Activated CD8-positive, alpha-beta T cell treated with anti-CD3 and anti-CD28 coated beads for 36 hours (primary cell): ENCODE measurements around the gene ST8SIA6. TPM values are rescaled to one million over a fixed set of nuclear protein-coding genes. Genes with fewer than 3 reads are reported as not detected.

Source experiments
- ATAC-seq: fragments of 200-7000 bp; cut with Tn5 transposase; one replicate; pipeline ENCODE4 v1.10.0; 2021; ENCODE audit warnings: mild to moderate bottlenecking, moderate library complexity
- CTCF ChIA-PET: fragments of 350-600 bp; sonication (Branson Sonifier 250); formaldehyde crosslinking; loops from one replicate; lab custom pipeline; 2021; ENCODE audit warnings: antibody characterized with exemption; lab: Charles Lee
- POLR2A ChIA-PET: fragments of 350-600 bp; sonication (Branson Sonifier 250); formaldehyde crosslinking; loops from one replicate; lab custom pipeline; 2021; ENCODE audit warnings: antibody characterized with exemption; lab: Charles Lee
- DNase-seq: peaks from one replicate; pipeline ENCODE4 v3.0.0-alpha.2; 2020
- H3K27ac Mint-ChIP-seq: one replicate; pipeline ENCODE4 v1.8.0; 2021; ENCODE audit warnings: mild to moderate bottlenecking, mixed read lengths
- H3K27me3 Mint-ChIP-seq: one replicate; pipeline ENCODE4 v1.8.0; 2021; ENCODE audit warnings: mixed read lengths
- H3K36me3 Mint-ChIP-seq: one replicate; pipeline ENCODE4 v1.8.0; 2021; ENCODE audit warnings: low read depth, mixed read lengths
- H3K4me1 Mint-ChIP-seq: one replicate; pipeline ENCODE4 v1.8.0; 2021; ENCODE audit warnings: low read depth, mixed read lengths
- H3K4me3 Mint-ChIP-seq: one replicate; pipeline ENCODE4 v1.8.0; 2021; ENCODE audit warnings: mild to moderate bottlenecking, moderate library complexity, mixed read lengths
- H3K9me3 Mint-ChIP-seq: one replicate; pipeline ENCODE4 v1.8.0; 2021; ENCODE audit warnings: mixed read lengths
- intact Hi-C: fragments of 100-400 bp; cut with micrococcal nuclease; formaldehyde crosslinking; loops from one replicate; pipeline ENCODE4 v1.10.0; 2022
- total RNA-seq, 2 experiments: library from RNA; stranded (reverse); gene quantifications; one replicate each; pipeline ENCODE4 v1.2.3, GENCODE V29; 2021
- TF ChIP-seq, protein P1 (sequence below): fragments of 200-600 bp; IDR thresholded peaks from one replicate; pipeline ENCODE4 v1.8.0; 2022; ENCODE audit warnings: antibody characterized with exemption, mild to moderate bottlenecking

Gene ST8SIA6
- total RNA-seq, 2 experiments from 2014 or later: not detected

DNA sequence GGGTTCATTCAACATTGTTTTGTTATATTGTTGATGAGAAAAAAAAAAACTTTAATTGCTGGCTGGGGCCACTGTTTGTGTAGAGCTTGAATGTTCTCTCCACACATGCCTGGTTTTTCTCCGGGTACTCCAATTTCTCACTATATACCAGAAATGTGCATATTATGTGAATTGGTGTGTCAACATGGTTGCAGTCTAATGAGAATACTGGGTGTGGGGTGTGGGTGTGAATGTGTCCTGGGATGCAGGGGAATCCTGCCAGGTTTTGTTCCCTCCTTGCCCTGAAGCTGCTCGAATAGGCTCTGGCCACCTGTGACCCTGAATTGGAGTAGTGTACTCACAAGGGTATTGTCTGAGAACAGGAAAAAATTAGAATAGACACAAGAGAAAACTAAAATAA lies 145.0 kb downstream of the ST8SIA6 start:
- Mint-ChIP-seq H3K27ac (no peak overlapping the region), H3K4me1 (no peaks in the 10 kb centered on the region), H3K27me3 (peaks cover 19% of the 10 kb centered on the region), H3K36me3 (no peaks in the 10 kb centered on the region), H3K9me3 (no peaks in the 10 kb centered on the region), H3K4me3 (no peak overlapping the region)
- TF ChIP-seq, protein P1, sequence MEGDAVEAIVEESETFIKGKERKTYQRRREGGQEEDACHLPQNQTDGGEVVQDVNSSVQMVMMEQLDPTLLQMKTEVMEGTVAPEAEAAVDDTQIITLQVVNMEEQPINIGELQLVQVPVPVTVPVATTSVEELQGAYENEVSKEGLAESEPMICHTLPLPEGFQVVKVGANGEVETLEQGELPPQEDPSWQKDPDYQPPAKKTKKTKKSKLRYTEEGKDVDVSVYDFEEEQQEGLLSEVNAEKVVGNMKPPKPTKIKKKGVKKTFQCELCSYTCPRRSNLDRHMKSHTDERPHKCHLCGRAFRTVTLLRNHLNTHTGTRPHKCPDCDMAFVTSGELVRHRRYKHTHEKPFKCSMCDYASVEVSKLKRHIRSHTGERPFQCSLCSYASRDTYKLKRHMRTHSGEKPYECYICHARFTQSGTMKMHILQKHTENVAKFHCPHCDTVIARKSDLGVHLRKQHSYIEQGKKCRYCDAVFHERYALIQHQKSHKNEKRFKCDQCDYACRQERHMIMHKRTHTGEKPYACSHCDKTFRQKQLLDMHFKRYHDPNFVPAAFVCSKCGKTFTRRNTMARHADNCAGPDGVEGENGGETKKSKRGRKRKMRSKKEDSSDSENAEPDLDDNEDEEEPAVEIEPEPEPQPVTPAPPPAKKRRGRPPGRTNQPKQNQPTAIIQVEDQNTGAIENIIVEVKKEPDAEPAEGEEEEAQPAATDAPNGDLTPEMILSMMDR: no peak
- ATAC-seq: no peak
- intact Hi-C loops: no loop called here
- POLR2A ChIA-PET: no interaction called here
- no peak for DNase-seq
- CTCF ChIA-PET: no interaction called here

DNA sequence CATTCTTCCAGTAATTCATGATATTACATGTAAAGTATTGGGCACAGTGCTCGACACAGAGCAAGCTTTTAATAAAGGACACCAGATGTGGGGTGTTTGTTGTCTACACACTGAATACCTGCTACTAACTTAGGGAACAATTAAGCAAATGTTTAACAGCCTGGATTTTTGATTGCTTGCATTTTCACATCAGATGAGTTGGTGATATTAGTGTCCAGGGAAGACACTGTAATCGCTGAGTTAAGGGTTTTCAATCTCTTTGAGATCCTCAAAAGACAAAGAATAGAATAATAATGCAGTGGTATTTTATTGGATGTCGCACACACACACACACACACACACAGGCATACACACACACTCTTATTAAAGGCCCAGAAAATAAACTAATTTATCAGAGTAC lies 147.3 kb downstream of the ST8SIA6 start:
- Mint-ChIP-seq H3K27ac (no peak overlapping the region), H3K27me3 (peaks cover 17% of the 10 kb centered on the region), H3K4me1 (no peaks in the 10 kb centered on the region), H3K4me3 (no peak overlapping the region), H3K36me3 (no peaks in the 10 kb centered on the region), H3K9me3 (no peaks in the 10 kb centered on the region)
- CTCF ChIA-PET: interaction anchor here (0.6 kb wide), 1 partner anchor 495 kb away, joined by 3 read pairs; no protein-coding TSS in a partner anchor
- intact Hi-C loops: no loop called here
- POLR2A ChIA-PET: no interaction called here
- DNase-seq (no peak), ATAC-seq (no peak)
- TF ChIP-seq, protein P1: no peak

- Mint-ChIP-seq H3K36me3 (no peaks in the 10 kb centered on the region), H3K4me1 (peaks cover 10% of the 10 kb centered on the region), H3K4me3 (no peak overlapping the region), H3K27me3 (peaks cover 15% of the 10 kb centered on the region), H3K9me3 (peaks cover 3% of the 10 kb centered on the region), H3K27ac (no peak overlapping the region)
- DNase-seq: no peak
- POLR2A ChIA-PET: no interaction called here
- CTCF ChIA-PET: no interaction called here
- ATAC-seq: no peak
- TF ChIP-seq, protein P1: no peak
- intact Hi-C loops: loop anchor here (5.0 kb wide), 1 partner anchor 140 kb away; no protein-coding TSS in a partner anchor
Measured at GRCh38 chr10:17292375-17292774, 162.0 kb downstream of the ST8SIA6 start.

DNA sequence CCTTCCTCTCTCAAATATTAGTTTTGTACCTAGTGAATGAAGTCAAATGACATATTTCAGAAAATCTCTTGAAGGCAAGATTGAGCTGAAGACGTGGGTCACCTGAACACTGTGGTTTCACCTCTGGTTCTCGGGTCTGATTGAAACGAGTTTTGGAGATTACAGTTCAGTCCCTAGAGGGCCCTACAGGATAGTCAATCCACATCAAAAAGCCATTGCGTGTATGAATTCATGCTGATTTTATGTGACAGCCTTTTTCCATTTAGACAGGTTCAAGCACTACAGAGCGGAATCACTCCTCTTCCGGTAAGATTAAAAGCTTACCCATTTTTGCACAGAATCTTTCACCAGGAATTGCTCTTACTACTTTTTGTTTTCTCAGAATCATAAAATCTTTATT lies 164.2 kb downstream of the ST8SIA6 start:
- ChIA-PET CTCF (interaction anchor here (0.6 to 4.1 kb wide), 20 partner anchors 9 to 455 kb away, joined by 3 to 40 read pairs (median 4); no protein-coding TSS in a partner anchor), POLR2A (interaction anchor here (0.5 to 1.1 kb wide), 2 partner anchors 10 to 79 kb away, joined by 3 to 6 read pairs; no protein-coding TSS in a partner anchor)
- intact Hi-C loops: loop anchor here (5.0 kb wide), 1 partner anchor 142 kb away; no protein-coding TSS in a partner anchor
- Mint-ChIP-seq H3K4me3 (no peak overlapping the region), H3K27ac (peak overlapping the region; percentile 82), H3K9me3 (peaks cover 3% of the 10 kb centered on the region), H3K36me3 (no peaks in the 10 kb centered on the region), H3K4me1 (peaks cover 10% of the 10 kb centered on the region), H3K27me3 (peaks cover 16% of the 10 kb centered on the region)
- ATAC-seq: peak; percentile 97
- DNase-seq: peak; percentile 35
- TF ChIP-seq, protein P1: peak; percentile 39

DNA sequence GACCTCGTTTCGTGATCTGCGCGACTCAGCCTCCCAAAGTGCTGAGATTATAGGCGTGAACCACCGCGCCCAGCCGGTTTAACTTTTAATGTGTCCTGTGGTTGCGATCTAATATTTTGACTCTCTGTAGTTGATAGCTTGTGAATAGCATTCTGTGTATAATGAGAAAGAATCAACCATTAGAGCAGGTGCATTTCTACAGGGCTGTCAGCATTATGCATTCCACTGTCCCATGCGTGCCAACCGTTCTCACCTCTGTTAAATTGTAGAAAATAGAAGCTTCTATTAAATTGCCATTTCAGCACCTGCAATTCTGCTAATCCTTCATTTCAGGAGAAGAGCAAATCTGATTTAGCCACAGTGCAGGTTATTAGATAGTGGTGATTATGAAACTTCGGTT lies 164.6 kb downstream of the ST8SIA6 start:
- Mint-ChIP-seq H3K9me3 (peaks cover 3% of the 10 kb centered on the region), H3K4me1 (peaks cover 10% of the 10 kb centered on the region), H3K27ac (no peak overlapping the region), H3K4me3 (no peak overlapping the region), H3K36me3 (no peaks in the 10 kb centered on the region), H3K27me3 (peaks cover 16% of the 10 kb centered on the region)
- intact Hi-C loops: loop anchor here (5.0 kb wide), 1 partner anchor 143 kb away; no protein-coding TSS in a partner anchor
- TF ChIP-seq, protein P1: no peak
- POLR2A ChIA-PET: interaction anchor here (1.1 kb wide), 1 partner anchor 10 kb away, joined by 3 read pairs; no protein-coding TSS in a partner anchor
- CTCF ChIA-PET: interaction anchor here (0.6 to 4.1 kb wide), 20 partner anchors 10 to 454 kb away, joined by 3 to 40 read pairs (median 4); no protein-coding TSS in a partner anchor
- DNase-seq: no peak
- ATAC-seq: no peak
